Mammary epithelial cell (primary cell): ENCODE data around the gene C1QC.

ENCODE experiments used
- EZH2 ChIP-seq: IDR thresholded peaks from 2 replicates; pipeline ENCODE4 v1.6.1; 2012; ENCODE audit warnings: low read length, inconsistent platforms, borderline replicate concordance
- TF ChIP-seq, protein P1 (sequence below), 2 donors: IDR thresholded peaks in 1 of 2; conservative IDR thresholded peaks in 1 of 2; 2 replicates each; pipeline ENCODE4 v1.5.1; 2011 to 2012; ENCODE audit warnings: inconsistent platforms in 2 of 2, low read length in 2 of 2, mild to moderate bottlenecking in 2 of 2, control low read depth in 1 of 2, low read depth in 1 of 2; ENCODE audit not compliant: insufficient read depth in 1 of 2; ENCODE audit errors: extremely low read depth in 1 of 2

DNA sequence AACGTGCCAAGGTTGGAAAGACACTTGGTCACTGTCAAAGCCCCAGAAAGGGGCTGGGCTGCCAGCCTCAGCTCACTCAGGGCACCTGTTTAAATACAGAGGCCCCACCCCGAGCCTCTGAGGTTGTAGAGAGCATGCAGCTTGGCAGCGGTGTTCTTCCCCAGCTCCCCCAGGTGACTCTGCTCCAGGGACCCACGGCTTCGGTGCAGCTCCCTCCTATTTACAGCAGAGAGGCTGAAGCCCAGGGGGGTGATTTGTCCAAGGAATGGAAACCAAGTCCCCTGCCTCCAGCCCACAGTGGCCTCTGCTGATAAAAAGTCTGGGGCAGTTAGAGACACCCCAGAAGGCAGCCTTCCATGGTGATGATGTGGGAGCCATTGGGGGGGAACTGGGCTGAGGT is 16.1 kb upstream of the C1QC start:
- TF ChIP-seq, protein P1, sequence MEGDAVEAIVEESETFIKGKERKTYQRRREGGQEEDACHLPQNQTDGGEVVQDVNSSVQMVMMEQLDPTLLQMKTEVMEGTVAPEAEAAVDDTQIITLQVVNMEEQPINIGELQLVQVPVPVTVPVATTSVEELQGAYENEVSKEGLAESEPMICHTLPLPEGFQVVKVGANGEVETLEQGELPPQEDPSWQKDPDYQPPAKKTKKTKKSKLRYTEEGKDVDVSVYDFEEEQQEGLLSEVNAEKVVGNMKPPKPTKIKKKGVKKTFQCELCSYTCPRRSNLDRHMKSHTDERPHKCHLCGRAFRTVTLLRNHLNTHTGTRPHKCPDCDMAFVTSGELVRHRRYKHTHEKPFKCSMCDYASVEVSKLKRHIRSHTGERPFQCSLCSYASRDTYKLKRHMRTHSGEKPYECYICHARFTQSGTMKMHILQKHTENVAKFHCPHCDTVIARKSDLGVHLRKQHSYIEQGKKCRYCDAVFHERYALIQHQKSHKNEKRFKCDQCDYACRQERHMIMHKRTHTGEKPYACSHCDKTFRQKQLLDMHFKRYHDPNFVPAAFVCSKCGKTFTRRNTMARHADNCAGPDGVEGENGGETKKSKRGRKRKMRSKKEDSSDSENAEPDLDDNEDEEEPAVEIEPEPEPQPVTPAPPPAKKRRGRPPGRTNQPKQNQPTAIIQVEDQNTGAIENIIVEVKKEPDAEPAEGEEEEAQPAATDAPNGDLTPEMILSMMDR (conservative IDR thresholded peaks at IDR 0.05 in 1 of 2, IDR thresholded peaks at IDR 0.05 in 1 of 2; ENCODE audit: extremely low read depth in 1 of 2, insufficient read depth in 1 of 2, low read depth in 1 of 2, low read length in 2 of 2) = no peak
- no peak for TF ChIP-seq EZH2
